Kasumi-1 (cell line): ENCODE results near the gene NIBAN1.
"Not testable (repeated sequence)": the region's sequence is repeated elsewhere in the genome, so short reads cannot be mapped to it uniquely, and the experiment has no call there.

Source experiments
- DNase-seq, 2 experiments: peaks; one replicate each; lab custom pipeline; 2025; lab: John Stamatoyannopoulos, UW

The NIBAN1 gene

DNA sequence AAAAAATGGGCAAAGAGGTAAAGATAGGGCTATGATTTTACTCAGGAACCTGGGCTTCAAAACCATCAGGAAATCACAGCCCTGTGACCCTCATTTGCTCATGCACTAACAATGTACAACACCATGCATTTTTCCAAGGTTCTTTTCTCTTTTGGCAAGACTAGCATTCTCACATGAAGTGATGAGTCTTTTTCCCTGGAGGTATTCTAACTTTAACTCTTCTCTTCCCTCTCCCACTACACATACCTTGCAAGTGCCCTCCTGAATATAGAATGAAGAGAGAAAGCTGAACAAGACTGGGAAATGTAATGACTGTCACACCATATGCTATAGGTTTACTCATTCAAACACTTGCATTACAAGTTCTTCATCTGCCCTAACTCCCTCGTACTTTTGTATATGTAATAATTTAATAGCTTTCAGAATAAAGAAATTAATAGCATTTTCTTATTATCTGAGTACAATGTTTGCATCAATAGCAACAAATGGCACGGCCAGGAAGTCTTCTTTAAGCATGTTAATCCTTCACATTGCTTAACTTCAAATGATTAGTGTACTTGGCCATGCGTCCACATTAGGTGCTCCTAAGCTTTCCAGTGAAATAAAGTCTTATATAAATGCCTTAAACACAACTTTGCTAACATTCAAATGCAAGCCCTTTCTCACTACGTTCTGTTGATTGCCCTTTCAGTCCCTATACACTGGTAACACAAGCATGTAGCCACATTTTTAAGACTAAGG is 1.8 kb downstream of the NIBAN1 start:
- DNase-seq: no peak

DNA sequence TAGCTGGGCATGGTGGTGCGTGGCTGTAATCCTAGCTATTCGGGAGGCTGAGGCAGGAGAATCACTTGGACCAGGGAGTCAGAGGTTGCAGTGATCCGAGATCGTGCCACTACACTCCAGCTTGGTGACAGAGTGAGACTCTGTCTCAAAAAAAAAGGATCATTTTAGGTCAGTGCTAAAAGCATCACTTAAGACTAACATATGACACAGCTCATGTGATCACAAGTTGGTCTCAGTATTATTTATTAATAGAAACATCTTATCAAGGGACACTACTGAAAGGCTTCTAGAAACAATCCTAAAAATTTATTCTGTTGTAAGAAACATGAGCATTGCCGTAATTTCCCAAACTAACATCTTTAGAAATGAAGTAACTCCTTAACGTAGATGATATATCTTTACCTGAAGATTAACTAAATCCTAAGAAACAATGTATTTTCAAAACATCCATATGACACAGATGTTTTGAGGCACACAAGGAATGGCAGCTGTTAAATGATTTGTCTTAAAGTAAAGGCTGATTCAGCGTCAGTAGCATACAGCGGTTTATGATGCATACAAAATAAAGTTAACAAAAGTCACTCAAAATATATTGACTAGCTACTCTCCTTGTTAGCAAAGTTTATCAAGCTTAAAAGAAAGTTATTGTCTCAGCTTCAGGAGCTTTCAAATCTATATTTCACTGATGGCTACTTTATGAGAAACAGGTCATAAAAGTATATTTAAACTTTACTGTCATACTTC is 2.6 kb downstream of the NIBAN1 start:
- DNase-seq: no peak

DNA sequence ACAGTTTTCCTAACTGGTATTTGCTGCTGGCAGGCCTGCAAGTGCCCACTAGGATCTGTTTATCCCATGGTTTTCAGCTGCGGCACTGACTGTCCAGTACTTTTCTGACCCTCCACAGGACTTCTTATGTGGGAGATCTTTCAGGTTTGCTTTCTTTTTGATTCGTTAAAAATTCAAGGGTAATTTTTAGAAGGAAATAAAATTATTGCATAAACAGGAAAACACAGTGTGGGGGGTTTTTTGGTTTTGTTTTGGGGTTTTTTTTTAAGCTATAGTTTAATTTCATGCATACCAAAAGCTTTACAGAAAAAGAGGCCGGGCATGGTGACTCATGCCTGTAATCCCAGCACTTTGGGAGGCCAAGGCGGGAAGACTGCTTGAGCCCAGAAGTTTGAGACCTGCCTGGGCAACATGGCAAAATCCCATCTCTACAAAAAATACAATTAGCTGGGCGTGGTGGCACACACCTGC is 3.6 kb downstream of the NIBAN1 start:
- DNase-seq: no peak

DNA sequence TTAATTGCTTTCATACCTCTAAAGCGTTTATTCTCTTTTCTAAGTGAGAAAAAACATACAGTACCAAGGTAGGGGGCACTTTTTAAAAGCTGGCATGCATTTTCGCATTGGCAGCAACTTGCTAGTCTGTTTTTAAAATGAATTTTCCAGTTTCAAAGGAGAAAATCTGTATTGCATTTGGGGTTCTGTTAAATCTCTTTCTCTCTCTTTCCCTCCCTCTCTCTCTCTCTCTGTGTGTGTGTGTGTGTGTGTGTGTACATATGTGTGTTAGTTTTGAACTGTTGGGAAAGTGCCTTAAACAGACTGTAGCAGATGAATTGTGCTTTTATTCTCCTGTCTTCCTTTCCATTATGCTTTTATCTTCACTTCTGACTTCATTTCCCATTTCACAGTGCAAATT is 7.3 kb downstream of the NIBAN1 start:
- no peak for DNase-seq

DNA sequence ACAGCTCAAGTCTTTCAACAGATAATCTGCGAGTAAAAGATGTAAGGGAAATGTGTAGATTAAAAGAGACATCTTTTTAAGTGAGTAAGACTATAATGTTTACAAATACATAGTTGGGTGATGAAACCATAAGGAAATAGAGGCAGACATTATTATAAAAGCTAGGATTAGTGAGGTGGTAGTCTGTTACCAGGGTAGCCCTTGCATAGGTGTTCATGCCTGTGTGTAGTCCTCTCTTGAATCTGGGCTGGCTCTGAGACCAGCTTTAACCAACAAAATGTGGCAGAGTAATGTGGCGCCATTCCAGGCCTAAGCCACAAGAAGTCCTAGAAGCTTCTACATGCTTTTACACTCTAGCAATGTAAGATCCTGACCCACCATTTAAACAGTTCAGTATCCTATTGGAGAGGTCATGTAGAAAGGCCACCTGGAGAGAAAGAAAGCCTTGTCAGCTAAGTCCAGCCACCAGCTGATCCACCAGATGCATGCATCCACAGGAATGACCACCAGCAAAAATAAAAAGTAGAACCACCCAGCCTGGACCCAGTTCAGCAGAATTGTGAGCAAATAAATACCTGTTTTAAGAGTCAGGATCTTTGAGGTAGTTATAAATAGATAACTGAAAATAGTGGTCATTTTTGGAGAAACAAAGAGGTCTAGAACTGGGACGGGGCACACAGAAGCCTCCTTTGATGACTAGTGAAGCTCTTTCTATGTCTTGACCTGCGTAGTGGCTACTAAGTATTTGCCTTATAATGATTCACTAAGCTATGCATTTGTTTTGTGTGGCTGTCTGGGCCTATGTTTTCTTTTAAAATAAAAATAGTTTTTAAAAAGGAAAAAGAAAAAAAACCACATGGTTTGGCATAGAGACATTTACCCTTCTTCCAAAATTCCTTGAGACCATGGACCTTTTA is 8.1 kb downstream of the NIBAN1 start:
- no peak for DNase-seq

DNA sequence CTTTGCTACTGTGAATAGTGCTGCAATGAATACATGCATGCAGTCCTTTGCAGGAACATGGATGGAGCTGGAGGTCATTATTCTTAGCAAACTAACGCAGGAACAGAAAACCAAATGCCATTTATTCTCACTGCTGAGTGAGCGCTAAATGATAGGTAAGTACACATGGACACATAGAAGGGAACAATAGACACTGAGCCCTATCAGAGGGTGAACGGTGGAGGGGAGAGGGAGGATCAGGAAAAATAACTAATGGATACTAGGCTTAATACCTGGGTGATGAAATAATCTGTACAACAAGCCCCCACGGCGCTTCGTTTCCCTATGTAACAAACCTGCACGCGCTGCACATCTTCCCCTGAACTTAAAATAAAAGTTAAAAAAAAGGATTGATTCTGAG is 8.9 kb downstream of the NIBAN1 start:
- no peak for DNase-seq

DNA sequence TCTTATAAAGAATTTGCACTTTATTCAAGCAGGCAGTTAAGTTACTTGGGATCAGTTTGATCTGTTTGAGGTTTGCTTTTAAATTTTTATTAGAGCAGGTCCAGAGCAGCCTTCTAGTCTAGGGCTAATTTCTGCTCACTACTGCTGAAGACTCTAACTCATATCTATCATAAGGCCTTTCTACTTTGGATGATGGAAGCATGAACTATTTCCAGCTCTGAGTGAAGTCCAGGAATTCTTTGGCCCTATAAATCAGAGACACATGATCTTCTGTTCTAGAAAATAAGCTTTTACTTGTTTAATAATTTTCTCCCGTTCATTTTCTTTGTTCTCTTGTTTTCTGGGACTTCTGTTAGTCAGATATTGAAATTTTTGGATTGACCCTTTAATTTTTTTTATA is 14.7 kb downstream of the NIBAN1 start:
- DNase-seq: no peak

DNA sequence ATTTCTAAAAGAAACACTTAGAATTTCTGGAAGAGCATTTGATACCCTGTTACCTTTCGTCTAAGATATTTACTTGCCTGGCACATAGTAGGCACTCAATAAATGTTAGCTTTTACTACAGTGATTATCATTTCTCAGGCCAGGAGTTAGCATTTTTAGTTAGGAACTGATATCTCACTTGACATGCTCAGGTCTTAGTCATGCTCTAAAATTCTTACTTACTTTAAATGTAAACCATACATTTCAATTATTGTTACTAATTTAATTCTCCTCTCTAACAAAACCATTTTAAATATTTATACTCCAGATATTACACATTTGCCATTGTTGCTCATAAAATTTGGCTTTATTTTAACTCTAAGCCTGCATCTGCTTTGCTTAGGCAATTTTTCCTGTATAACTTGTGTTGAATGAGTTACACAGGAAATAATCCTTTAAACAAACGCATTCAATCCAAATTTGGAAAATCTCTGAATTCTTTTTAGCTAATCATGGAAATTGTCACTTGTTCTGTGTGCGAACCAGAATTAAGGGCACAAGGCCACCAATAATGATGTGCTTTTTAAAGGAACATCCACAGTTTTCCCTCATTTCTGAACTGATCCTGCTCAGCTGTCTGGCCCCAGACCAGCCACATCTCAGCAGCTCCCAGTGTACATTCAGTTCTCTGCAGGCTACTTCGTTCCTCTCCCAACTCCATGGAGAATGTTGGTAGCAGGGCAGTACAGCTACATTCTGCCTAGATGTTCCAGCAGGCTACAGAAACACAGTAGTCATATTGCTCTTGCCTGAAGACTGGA is 15.6 kb downstream of the NIBAN1 start:
- no peak for DNase-seq

DNA sequence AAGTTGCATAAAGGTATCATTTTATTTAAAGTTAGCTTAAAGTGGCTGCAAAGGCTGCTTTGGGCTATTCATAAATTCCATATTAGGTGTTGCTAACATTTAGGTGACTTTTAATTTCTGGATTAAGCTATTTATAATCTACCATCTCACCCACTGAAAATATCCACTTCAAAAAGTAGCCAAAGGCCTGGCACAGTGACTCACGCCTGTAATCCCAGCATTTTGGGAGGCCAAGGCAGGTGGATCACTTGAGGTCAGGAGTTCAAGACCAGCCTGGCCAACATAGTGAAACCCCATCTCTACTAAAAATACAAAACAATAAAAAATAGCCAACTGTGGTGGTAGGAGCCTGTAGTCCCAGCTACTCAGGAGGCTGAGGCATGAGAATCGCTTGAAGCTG is 16.4 kb downstream of the NIBAN1 start:
- DNase-seq: not testable (repeated sequence)

DNA sequence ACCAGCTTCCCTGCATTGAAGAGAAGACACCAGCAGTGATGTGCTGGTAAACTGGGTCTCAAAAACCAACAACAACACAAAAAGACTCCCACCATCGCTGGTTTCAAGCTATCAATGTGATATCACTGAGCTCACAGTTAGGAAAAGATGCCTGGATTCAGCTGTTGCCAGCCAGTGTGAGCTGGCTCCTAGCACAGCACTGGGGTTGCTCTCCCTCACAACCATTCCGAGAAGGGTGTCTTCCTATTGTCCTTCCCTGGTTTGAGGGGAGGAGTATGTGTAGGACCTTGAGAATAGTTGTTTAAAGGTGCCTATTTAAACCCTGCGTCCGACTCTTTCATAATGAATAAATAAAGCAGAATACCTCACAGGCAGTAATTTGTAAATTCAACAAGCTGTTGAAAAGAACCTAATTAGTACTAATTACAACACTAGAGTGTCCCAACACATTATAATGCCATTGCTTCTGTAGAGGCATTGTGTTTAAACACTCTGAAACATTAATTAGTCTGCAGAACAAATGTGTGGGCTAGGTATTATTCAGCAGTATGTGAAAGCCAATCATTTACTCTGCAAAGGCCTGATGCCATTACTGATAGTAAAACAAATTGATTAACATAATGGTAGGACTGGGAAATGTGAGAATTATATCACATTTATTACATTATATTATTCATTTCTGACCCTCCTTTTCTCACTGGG is 17.2 kb downstream of the NIBAN1 start:
- no peak for DNase-seq

DNA sequence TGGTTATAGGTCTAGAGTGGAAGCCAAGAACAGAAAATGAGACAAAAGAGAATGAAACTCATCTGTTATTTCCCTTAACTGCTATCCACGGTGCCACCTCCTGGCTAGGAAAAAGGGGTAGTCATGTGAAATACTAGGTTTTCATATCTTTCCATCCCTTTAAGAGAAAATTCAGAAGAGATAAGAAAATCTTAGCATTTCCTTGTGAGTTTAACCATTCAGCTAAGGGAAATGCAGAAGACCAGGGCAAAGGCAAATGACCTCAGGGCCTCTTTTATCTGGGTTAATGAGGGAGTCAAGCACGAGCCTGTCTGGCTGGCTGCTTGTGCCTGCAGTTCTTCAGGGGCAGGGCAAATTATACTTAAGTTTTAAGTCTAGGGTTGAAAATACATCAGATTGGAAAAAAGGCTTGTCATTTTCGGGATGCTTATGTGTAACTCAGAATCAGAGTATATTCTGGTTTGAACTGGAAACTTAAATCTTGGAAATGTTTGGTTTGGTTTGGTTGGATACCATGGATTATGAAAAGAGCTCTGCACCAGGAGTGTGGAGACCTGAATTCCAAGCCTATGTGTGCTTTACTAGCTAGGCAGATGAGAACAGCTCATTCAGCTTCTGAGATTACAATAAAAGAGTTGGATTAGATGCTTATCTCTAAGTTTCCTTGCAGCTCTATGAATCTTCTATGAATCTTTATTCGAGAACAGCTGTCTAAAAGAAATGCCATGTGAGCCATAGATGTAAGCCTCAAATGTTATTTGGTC is 19.9 kb downstream of the NIBAN1 start:
- peak in 1 of 2 experiments; percentile 32 for DNase-seq

DNA sequence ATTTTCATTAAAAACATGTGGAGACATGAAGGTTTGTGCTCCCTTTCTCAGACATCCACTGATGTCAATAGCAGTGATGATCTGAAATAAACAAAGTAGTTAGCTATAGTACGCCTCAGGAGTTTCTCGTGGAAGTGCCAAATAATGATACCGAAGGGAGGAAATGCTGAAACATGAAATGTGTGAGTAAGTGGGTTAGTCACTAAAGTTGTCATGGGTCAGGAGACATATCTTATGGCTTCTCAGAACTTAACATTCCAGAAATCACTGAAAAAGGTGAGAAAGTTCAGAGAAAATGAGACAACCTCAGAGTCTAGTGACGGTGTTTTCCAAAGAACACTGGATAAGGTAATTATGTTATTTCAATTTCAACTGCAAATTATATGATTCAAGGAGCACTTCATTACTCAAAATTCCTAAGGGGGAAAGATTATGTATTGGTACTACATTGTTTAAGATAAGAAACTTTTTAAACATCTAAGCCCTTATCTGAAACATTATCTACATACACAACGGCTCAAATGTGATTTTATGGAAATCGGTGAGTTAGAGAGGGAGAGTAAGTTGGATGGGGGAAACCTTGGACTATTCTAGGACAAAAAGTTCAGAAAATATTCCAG is 20.6 kb downstream of the NIBAN1 start:
- DNase-seq: no peak

DNA sequence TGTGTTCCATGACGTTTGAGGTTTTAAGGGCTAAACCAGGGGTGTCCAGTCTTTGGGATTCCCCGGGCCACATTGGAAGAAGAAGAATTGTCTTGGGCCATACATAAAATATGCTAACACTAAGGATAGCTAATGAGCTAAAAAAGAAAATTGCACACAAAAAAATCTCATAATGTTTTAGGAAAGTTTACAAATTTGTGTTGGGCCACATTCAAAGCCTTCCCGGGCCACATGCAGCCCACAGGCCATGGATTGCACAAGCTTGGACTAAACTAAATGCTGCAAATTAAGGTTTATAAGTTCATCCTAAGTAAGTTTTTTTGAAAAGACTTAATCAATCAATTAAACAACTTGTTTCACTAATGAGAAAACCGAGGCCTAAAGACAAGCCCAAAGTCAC is 21.9 kb downstream of the NIBAN1 start:
- DNase-seq: no peak

DNA sequence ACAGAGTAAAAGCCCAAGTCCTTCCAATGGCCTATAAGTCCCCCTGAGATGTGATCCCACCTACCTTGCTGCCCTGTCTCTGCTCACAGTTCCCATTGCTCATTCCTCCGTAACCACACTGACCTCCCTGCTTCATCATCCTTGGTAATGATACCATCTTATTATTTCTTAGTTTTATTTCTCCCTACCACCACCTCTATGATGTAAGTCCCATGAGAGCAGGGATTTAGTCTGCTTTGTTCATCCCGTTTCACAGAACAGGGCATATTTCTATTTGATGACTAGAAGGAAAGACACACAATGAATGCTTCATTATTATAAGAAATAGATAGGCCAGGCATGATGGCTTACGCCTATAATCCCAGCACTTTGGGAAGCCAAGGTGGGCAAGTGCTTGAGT is 22.5 kb downstream of the NIBAN1 start:
- no peak for DNase-seq

DNA sequence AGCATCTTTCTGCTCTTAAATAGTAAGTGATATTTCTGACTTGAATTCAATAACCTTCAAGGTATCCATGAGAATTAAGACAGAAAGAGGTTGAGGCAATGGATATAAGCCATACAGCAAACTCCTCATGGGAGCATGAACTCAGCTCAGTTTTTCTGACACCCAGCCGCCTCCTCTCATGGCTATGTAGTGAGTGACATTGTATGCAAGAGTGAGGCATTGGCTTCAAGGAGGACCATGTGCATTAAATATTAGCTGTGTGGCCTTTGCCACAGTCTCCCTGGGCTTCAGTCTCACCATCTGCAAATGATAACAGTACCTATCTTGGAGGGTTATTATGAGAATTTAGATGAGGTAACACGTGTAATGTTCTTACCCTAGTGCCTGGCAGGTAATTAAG is 23.4 kb downstream of the NIBAN1 start:
- DNase-seq: no peak

DNA sequence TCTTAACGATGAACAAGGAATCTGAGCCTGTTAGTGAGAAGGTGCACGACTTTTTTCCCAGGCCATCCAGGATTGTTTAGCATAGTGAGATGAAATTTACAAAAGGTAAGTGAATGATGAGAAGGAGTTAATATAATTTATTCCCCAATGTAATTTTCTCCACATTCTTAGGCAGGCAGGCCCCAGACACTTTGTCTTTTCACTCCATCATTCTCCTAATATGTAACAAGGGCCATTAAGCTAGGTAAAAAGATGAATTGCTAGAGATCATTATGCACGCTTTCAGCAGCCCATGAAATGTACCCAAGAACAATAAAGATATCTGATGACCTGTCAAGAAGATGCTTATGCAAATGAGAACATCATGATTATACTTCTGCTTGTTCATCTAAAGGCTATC is 24.1 kb downstream of the NIBAN1 start:
- no peak for DNase-seq

DNA sequence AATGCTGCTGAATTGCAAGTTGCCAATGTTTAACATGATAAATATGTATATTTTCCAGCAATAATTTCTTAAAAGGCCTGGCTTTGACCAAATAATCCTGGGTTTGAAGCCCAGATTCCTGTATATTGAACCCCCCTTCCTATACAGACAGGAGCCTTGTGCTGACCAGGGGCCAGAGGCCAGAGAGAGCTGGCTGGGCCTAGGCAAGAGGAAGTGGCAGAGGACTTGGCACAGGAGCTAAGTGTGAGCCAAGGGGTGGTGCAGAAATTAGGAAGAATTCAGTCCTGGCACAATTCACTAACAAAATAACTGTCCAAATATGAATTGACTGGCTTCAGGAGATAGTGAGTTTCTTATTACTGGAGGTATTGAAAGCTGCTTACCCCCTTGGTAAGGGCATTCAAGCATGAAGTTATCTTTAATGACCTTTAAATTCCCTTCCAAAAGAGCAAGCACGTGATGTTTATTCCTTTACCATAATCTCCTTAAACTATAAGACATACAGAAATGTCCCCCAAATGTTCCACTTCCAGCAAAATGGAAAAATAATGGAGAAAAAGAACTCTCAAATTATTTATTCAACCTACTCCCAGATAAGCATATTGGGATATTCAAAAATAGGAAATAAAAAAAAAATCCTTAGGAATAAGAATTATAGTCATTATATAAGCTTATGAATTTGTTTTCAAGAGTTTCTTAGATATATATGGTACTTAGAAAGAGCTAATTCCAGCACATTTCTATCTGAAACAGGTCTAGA is 26.6 kb downstream of the NIBAN1 start:
- DNase-seq: no peak

DNA sequence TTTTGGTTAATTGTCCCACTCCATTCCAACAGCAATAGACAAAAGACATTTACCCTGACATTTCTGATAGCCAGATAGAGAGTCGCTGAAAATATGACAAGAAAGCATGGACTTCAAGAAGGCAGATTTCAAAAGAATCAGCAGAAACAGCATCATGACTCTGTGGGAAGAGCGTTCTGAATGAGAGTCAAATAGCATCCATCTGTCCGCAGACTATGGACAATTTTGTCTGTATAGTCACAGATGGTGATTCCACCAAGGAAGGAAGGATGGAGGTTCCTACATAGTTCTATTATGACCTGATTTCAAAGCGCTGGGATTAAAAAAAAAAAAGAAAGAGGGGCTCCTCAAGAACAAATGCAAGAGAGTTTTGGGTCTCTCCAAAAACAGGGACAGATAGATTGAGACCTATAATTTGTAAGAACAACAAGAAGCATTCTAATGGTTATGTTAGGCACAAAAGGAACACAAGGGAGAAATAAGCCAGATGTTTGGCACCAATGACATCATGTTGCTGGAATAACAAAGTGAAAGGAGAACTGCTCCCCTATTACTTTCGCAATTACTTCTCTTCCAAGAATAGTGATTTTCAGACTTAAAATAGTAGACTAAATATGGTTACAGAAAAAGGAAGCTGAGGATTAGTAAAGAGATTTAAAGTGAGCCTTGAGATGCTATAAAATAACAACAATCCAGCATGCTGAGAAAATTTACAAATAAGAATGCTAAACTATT is 28.5 kb downstream of the NIBAN1 start:
- DNase-seq: peak; percentile 48 to 67
